OCI-M2 (cell line): ENCODE data around the gene LRRFIP2.

Experiments used
- DNase-seq: peaks from one replicate; lab custom pipeline; 2025; ENCODE audit not compliant: unreplicated experiment; lab: John Stamatoyannopoulos, UW

LRRFIP2 gene

DNA sequence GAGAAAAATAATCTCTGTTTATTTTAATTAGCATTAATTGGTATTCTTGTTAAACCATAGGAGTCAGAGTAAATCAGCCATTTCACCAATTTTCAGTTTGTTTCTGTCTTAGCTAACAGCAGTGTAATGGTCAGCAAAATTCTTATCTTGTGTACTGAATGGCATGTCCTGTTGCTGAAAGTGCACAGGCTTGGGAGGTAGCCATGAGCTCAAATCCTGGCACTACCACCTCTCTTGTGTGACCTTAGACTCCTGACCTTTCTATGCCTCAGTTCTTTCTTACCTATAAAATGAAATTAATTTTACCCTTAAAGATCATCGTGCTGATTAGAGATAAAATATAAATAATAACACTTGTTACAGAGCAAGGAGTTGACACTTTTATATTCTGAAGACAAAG, 145.3 kb downstream of the LRRFIP2 start:
- DNase-seq = no peak

GRCh38 chr3:37028329-37028728, 146.1 kb downstream of the LRRFIP2 start:
- no peak for DNase-seq

GRCh38 chr3:37026851-37027250, 147.5 kb downstream of the LRRFIP2 start:
- no peak for DNase-seq

DNA sequence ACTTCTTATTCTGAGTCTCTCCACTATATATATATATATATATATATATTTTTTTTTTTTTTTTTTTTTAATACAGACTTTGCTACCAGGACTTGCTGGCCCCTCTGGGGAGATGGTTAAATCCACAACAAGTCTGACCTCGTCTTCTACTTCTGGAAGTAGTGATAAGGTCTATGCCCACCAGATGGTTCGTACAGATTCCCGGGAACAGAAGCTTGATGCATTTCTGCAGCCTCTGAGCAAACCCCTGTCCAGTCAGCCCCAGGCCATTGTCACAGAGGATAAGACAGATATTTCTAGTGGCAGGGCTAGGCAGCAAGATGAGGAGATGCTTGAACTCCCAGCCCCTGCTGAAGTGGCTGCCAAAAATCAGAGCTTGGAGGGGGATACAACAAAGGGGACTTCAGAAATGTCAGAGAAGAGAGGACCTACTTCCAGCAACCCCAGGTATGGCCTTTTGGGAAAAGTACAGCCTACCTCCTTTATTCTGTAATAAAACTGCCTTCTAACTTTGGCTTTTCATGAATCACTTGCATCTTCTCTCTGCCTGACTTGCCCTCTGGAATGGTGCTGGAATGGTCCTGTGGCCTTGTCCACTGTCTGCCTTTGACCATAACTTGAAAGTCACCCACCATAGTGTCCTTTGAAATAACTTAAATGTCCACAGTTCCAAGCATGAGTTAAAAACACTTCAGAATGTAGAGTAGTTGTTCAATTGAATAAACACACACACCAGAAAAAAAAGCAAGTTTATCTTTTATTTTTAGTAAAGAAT, 148.6 kb downstream of the LRRFIP2 start:
- DNase-seq = no peak

DNA sequence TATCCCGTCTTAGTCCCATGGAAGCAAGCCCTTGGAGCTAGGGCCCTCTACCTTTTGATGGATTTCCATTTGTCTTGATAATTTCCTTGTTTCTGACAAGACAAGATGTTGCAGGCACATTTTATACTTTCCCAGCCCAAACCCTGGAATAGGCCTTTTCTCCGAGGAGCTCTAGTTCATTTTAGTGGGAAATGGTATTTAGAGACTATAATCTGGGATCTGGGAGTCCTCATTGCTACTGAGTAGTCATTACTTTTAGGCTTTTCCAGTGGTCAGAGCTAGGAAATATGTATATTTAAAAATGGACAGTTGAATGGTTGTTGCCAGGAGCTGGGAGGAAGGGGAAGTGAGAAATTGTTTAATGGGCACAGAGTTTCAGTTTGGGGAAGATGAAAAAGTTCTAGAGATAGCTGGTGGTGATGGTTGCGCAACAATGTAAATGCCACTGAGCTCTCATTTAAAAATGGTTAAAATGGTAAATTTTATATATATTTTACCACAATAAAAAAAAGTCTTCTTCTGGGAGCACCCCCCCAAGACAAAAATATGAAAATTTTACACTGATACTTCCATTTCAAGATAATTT, 149.5 kb downstream of the LRRFIP2 start:
- DNase-seq = no peak

- no peak for DNase-seq
These were observed 150.3 kb downstream of the LRRFIP2 start for GRCh38 chr3:37024092-37024491.

GRCh38 chr3:37017683-37018082, 156.7 kb downstream of the LRRFIP2 start:
- DNase-seq = no peak

DNA sequence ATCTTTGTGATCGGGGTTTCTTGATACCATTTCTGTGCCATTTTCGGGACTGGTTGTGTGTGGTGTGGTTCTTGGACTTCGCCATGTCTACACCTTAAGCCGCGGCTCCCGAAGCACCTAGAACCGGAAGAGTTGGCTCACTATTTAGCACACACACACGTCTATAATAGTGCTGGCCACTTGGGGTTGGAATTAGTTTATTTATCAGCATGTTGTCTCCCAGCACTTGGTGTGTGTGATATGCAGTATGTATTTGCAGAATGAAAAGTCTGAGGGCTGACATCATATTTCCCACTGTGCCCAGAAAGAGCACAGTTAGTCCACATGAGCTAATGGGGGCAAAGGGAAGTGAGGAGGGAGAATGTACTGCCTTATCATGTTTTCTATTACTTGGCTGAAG, 157.5 kb downstream of the LRRFIP2 start:
- DNase-seq = no peak

GRCh38 chr3:37015642-37016041, 158.7 kb downstream of the LRRFIP2 start:
- DNase-seq = no peak

DNA sequence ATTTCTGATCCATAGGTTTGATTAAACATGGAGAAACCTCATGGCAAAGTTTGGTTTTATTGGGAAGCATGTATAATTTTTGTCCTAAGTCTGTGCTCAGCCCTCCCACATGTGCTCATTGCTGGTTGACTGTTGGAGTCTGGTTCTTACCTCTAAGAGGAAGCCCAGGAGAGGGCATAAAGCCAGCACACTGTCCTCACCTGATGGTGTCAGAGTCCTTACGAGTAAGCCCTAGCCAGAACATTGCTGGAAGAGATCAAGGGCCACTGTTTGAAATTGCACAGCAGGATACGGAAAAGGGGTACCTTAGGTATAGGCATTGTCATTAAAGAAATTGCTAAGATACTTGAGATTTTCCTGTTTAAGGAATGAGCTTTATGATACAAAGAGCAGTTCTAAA, 159.8 kb downstream of the LRRFIP2 start:
- no peak for DNase-seq
